T-helper 2 cell (primary cell): Measurements from ENCODE around the gene KIZ.
"Not testable (repeated sequence)": the region's sequence is repeated elsewhere in the genome, so short reads cannot be mapped to it uniquely, and the experiment has no call there.

Experiments
- DNase-seq, 5 experiments: peaks; one replicate each; pipeline versions ENCODE4 v3.0.0 to v3.0.0-alpha.2; 2012 to 2022

KIZ gene

GRCh38 chr20:21139881-21140566, 14.1 kb downstream of the KIZ start:
- DNase-seq: no peak

- no peak for DNase-seq
These were observed 15.9 kb downstream of the KIZ start for GRCh38 chr20:21141825-21142224.

- DNase-seq: no peak
These were observed 17.5 kb downstream of the KIZ start for GRCh38 chr20:21143194-21143890.

GRCh38 chr20:21145424-21145823, 19.5 kb downstream of the KIZ start:
- DNase-seq: no peak

- DNase-seq: no peak
These were observed 20.3 kb downstream of the KIZ start for GRCh38 chr20:21146215-21146614.

- peak in 1 of 5 experiments; percentile 24 for DNase-seq
These were observed 21.7 kb downstream of the KIZ start for GRCh38 chr20:21147593-21147992.

GRCh38 chr20:21149344-21149743, 23.5 kb downstream of the KIZ start:
- no peak for DNase-seq

GRCh38 chr20:21151791-21152190, 25.9 kb downstream of the KIZ start:
- DNase-seq: no peak

GRCh38 chr20:21154692-21155091, 28.8 kb downstream of the KIZ start:
- no peak for DNase-seq

GRCh38 chr20:21155268-21155667, 29.4 kb downstream of the KIZ start:
- DNase-seq: no peak

- no peak for DNase-seq
These were observed 30.4 kb downstream of the KIZ start for GRCh38 chr20:21156266-21156665.

GRCh38 chr20:21157006-21157405, 31.1 kb downstream of the KIZ start:
- DNase-seq: no peak

- no peak for DNase-seq
These were observed 33.9 kb downstream of the KIZ start for GRCh38 chr20:21159658-21160380.

- no peak for DNase-seq
These were observed 36.0 kb downstream of the KIZ start for GRCh38 chr20:21161926-21162325.

- no peak for DNase-seq
These were observed 36.7 kb downstream of the KIZ start for GRCh38 chr20:21162631-21163030.

GRCh38 chr20:21166801-21167200, 40.9 kb downstream of the KIZ start:
- peak in 1 of 5 experiments; percentile 88 for DNase-seq

- DNase-seq: peak in 1 of 5 experiments; percentile 62
These were observed 41.4 kb downstream of the KIZ start for GRCh38 chr20:21167261-21167660.

- not testable (repeated sequence) for DNase-seq
These were observed 42.2 kb downstream of the KIZ start for GRCh38 chr20:21168061-21168460.

GRCh38 chr20:21172626-21173025, 46.7 kb downstream of the KIZ start:
- DNase-seq: no peak

- DNase-seq: no peak
These were observed 47.6 kb downstream of the KIZ start for GRCh38 chr20:21173485-21173884.

- DNase-seq: no peak
These were observed 48.8 kb downstream of the KIZ start for GRCh38 chr20:21174516-21175239.

- DNase-seq: peak in 1 of 5 experiments; percentile 20
These were observed 49.6 kb downstream of the KIZ start for GRCh38 chr20:21175433-21175832.

GRCh38 chr20:21177767-21178166, 51.9 kb downstream of the KIZ start:
- DNase-seq: no peak
